Mammary epithelial cell (primary cell): ENCODE measurements around the gene TBC1D22A.

Experiments
- CTCF ChIP-seq, 2 donors: IDR thresholded peaks in 1 of 2; conservative IDR thresholded peaks in 1 of 2; 2 replicates each; pipeline ENCODE4 v1.5.1; 2011 to 2012; ENCODE audit warnings: inconsistent platforms in 2 of 2, low read length in 2 of 2, mild to moderate bottlenecking in 2 of 2, control low read depth in 1 of 2, low read depth in 1 of 2; ENCODE audit not compliant: insufficient read depth in 1 of 2; ENCODE audit errors: extremely low read depth in 1 of 2
- EZH2 ChIP-seq: IDR thresholded peaks from 2 replicates; pipeline ENCODE4 v1.6.1; 2012; ENCODE audit warnings: low read length, inconsistent platforms, borderline replicate concordance

GRCh38 chr22:47175151-47176025, 412.9 kb downstream of the TBC1D22A start:
- TF ChIP-seq CTCF (conservative IDR thresholded peaks at IDR 0.05 in 1 of 2, IDR thresholded peaks at IDR 0.05 in 1 of 2; ENCODE audit: extremely low read depth in 1 of 2, insufficient read depth in 1 of 2, low read depth in 1 of 2, low read length in 2 of 2) (no peak), EZH2 (no peak)
